CD4-positive, alpha-beta T cell (primary cell): Measurements from ENCODE around the gene NUTM2B. TPM values are rescaled to one million over a fixed set of nuclear protein-coding genes. Genes with fewer than 3 reads are reported as not detected.
"Not testable (repeated sequence)": the region's sequence is repeated elsewhere in the genome, so short reads cannot be mapped to it uniquely, and the experiment has no call there.

ENCODE experiments used
- ATAC-seq: fragments of 200-7000 bp; cut with Tn5 transposase; one replicate; pipeline ENCODE4 v1.10.0; 2022; ENCODE audit warnings: mild to moderate bottlenecking; ENCODE audit not compliant: poor library complexity
- CTCF ChIA-PET: fragments of 350-600 bp; sonication (Branson Sonifier 250); formaldehyde crosslinking; loops from one replicate; lab custom pipeline; 2021; ENCODE audit warnings: antibody characterized with exemption, inconsistent platforms; lab: Charles Lee
- POLR2A ChIA-PET: fragments of 350-600 bp; sonication (Branson Sonifier 250); formaldehyde crosslinking; loops from one replicate; lab custom pipeline; 2021; ENCODE audit warnings: antibody characterized with exemption, inconsistent platforms; lab: Charles Lee
- DNase-seq, 14 experiments: peaks; one replicate each; pipeline ENCODE4 v3.0.0-alpha.2; 2013 to 2020; ENCODE audit warnings: mixed read lengths in 2 of 14
- H3K27ac ChIP-seq, 2 donors: one replicate each; pipeline versions ENCODE4 v1.5.1 to v1.7.0; 2013; ENCODE audit warnings: low read length in 2 of 2, low read depth in 1 of 2, mild to moderate bottlenecking in 1 of 2
- H3K27me3 ChIP-seq, 2 experiments: 1 replicate in 1 of 2; 2 replicates in 1 of 2; pipeline versions ENCODE4 v1.6.1 to v1.7.0; 2013; ENCODE audit warnings: low read length in 2 of 2, control low read depth in 1 of 2, mild to moderate bottlenecking in 1 of 2, moderate library complexity in 1 of 2; ENCODE audit not compliant: insufficient read depth in 2 of 2, control insufficient read depth in 1 of 2
- H3K36me3 ChIP-seq: one replicate; pipeline ENCODE4 v1.6.1; 2013; ENCODE audit warnings: low read length, control low read depth; ENCODE audit not compliant: insufficient read depth
- H3K4me1 ChIP-seq: one replicate; pipeline ENCODE4 v1.6.1; 2013; ENCODE audit warnings: low read length, control low read depth; ENCODE audit not compliant: insufficient read depth
- H3K4me3 ChIP-seq: one replicate; pipeline ENCODE4 v1.5.1; 2013; ENCODE audit warnings: mild to moderate bottlenecking, low read length, moderate library complexity
- H3K9me3 ChIP-seq, 2 experiments: 1 replicate in 1 of 2; 2 replicates in 1 of 2; pipeline versions ENCODE4 v1.6.1 to v1.7.0; 2013; ENCODE audit warnings: low read length in 2 of 2, mild to moderate bottlenecking in 2 of 2, control low read depth in 1 of 2, moderate library complexity in 1 of 2; ENCODE audit not compliant: control insufficient read depth in 1 of 2, insufficient read depth in 1 of 2
- H3K27ac Mint-ChIP-seq: one replicate; pipeline ENCODE4 v1.8.0; 2020; ENCODE audit warnings: mixed read lengths
- H3K27me3 Mint-ChIP-seq: one replicate; pipeline ENCODE4 v1.8.0; 2021; ENCODE audit warnings: mixed read lengths
- H3K36me3 Mint-ChIP-seq: one replicate; pipeline ENCODE4 v1.8.0; 2021; ENCODE audit warnings: low read depth, mixed read lengths
- H3K4me1 Mint-ChIP-seq: one replicate; pipeline ENCODE4 v1.8.0; 2021; ENCODE audit warnings: low read depth, mixed read lengths
- H3K4me3 Mint-ChIP-seq: one replicate; pipeline ENCODE4 v1.8.0; 2020; ENCODE audit warnings: mild to moderate bottlenecking, mixed read lengths
- H3K9me3 Mint-ChIP-seq: one replicate; pipeline ENCODE4 v1.8.0; 2020; ENCODE audit warnings: mixed read lengths
- intact Hi-C, 2 experiments: fragments of 100-400 bp; cut with DNase I in 1 of 2; cut with micrococcal nuclease in 1 of 2; formaldehyde crosslinking; loops; one replicate each; pipeline versions ENCODE4 v1.15.1 to v1.9.0; 2023 to 2025; cut with DNase I, micrococcal nuclease
- total RNA-seq, 174 experiments: library from RNA in 2 of 174; stranded (reverse) in 2 of 174; gene quantifications; one replicate each; pipeline ENCODE4 v1.2.3 and lab custom pipeline; 2021 to 2026

The NUTM2B gene
- total RNA-seq, 2 experiments from 2014 or later, result 0.34 to 0.99 TPM

DNA sequence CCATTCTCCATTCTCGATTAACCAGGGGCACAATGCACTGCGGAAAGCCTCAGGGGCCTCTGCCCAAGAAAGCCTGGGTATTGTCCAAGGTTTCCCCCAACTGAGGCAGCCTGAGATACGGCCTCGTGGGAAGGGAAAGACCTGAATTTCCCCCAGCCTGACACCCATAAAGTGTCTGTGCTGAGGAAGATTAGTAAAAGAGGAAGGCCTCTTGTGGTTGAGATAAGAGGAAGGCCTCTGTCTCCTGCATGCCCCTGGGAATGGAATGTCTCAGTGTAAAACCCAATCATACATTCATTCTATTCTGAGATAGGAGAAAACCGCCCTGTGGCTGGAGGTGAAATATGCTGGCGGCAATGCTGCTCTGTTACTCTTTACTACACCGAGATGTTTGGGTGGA, 41.8 kb downstream of the NUTM2B start:
- H3K27ac ChIP-seq, result not testable (repeated sequence)

DNA sequence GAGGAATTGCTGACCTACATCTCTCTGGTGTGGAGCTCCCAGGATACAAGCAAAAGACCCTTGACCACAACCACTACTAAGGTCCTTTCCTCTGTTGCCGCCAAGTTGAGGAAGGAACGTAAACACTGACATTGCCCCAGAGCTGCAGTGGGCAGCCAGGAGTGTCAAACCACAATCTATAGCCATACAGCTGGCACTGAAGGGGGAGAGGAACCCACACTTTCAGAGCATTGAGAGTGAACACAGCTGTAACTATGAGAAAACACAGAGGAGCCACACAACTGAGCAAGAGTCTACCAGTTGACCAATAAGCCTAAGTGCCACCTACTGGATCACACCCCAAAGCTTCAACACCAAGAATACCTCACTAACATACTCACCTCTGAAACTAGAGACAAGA, 45.5 kb downstream of the NUTM2B start:
- POLR2A ChIA-PET, H3K4me3 ChIP-seq, H3K4me3 Mint-ChIP-seq, H3K9me3 ChIP-seq, H3K36me3 ChIP-seq, H3K27me3 Mint-ChIP-seq, H3K27ac Mint-ChIP-seq, ATAC-seq, H3K4me1 ChIP-seq, CTCF ChIA-PET, intact Hi-C loops, DNase-seq, H3K9me3 Mint-ChIP-seq, H3K36me3 Mint-ChIP-seq, H3K27ac ChIP-seq, H3K27me3 ChIP-seq: not testable (repeated sequence)
- H3K4me1 Mint-ChIP-seq, result peaks cover 12% of the 10 kb centered on the region

More for the DNA sequence above, 41.8 kb downstream of the NUTM2B start:
- ATAC-seq, H3K27me3 ChIP-seq, H3K36me3 ChIP-seq, H3K4me3 ChIP-seq, H3K4me3 Mint-ChIP-seq, intact Hi-C loops, POLR2A ChIA-PET, H3K36me3 Mint-ChIP-seq, H3K9me3 ChIP-seq, H3K9me3 Mint-ChIP-seq, H3K4me1 Mint-ChIP-seq, CTCF ChIA-PET, DNase-seq, H3K4me1 ChIP-seq, H3K27ac Mint-ChIP-seq, H3K27me3 Mint-ChIP-seq: not testable (repeated sequence)

DNA sequence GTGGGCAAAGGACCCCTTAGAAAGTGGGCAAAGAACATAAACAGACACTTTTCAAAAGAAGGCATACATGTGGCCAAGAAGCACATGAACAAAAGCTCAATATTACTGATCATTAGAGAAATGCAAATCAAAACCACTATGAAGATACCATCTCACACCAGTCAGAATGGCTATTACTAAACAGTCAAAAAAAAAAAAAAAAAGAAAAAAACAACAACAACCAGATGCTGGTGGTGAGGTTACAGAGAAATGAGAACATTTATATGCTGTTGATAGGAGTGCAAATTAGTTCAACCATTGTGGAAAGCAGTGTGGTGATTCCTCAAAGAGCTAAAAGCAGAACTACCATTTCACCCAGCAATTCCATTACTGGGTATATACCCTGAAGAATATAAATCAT, 50.6 kb downstream of the NUTM2B start:
- H3K27me3 Mint-ChIP-seq, H3K4me3 Mint-ChIP-seq, H3K9me3 Mint-ChIP-seq, DNase-seq, H3K36me3 ChIP-seq, H3K9me3 ChIP-seq, H3K27ac Mint-ChIP-seq, ATAC-seq, H3K27me3 ChIP-seq, intact Hi-C loops, H3K4me1 ChIP-seq, POLR2A ChIA-PET, H3K4me3 ChIP-seq, H3K27ac ChIP-seq: not testable (repeated sequence)
- H3K4me1 Mint-ChIP-seq, result peaks cover 17% of the 10 kb centered on the region
- CTCF ChIA-PET, result interaction anchor here (0.7 kb wide), 1 partner anchor 269 kb away, joined by 3 read pairs; no protein-coding TSS in a partner anchor
- peaks cover 19% of the 10 kb centered on the region for H3K36me3 Mint-ChIP-seq

DNA sequence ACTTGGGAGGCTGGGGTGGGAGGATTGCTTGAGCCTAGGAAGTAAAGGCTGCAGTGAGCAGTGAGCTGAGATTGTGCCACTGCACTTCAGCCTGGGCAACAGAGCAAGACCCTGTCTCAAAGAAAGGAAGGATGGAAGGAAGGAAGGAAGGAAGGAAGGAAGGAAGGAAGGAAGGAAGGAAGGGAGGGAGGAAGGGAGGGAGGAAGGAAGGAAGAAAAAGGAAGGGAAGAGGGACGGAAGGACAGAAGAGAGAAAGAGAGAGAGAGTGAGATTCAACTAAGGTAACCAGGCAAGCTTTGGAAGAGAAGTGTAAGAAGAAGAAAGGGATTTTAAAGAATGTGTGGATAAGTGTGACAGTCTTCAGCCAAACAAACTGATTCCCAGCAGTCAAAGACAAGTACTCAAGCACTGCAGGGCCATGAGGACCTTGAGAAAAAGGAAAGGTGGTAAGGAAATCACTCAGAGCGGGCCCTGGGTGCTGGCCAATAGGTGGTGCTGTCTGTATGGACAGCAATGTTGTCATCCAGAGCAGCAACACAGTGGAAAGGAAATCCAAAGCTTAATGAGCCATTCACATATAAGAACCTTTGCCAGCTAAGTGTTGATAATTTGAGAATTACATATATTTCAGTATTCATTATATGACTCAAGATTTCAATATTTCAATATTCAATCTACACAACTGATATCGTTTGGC, 55.4 kb downstream of the NUTM2B start:
- H3K27ac ChIP-seq, CTCF ChIA-PET, H3K27ac Mint-ChIP-seq, H3K27me3 Mint-ChIP-seq, H3K36me3 ChIP-seq, intact Hi-C loops, H3K4me1 Mint-ChIP-seq, POLR2A ChIA-PET, H3K9me3 ChIP-seq, H3K4me1 ChIP-seq, ATAC-seq, H3K27me3 ChIP-seq, H3K9me3 Mint-ChIP-seq, H3K4me3 Mint-ChIP-seq, H3K4me3 ChIP-seq: not testable (repeated sequence)
- peaks cover 40% of the 10 kb centered on the region for H3K36me3 Mint-ChIP-seq
- peak in 1 of 14 experiments; percentile 2 for DNase-seq

Other genes starting within 250 kb of the NUTM2B start
- gene EIF5AL1, start 190.7 kb upstream of the NUTM2B start, total RNA-seq, result under 1 TPM; 0.11 to 0.14 TPM
- not detected for gene SFTPA2, start 142.8 kb upstream of the NUTM2B start, total RNA-seq
- gene SFTPA1, start 92.3 kb upstream of the NUTM2B start, total RNA-seq, result not detected
- 1 to 10 TPM in 1 of 2 experiments, under 1 TPM in 1; 0.99 to 1.6 TPM for gene NUTM2E, start 123.5 kb downstream of the NUTM2B start, total RNA-seq
- gene SFTPD, start 245.9 kb downstream of the NUTM2B start, total RNA-seq, result not detected